ENCODE results near the gene SHH. TPM values are rescaled to one million over a fixed set of nuclear protein-coding genes. Genes with fewer than 3 reads are reported as not detected.

SHH gene
- total RNA-seq, 3 donors from 2014 or later: 2.4 to 9.6 (median 6.6) TPM

- TF ChIP-seq, protein P1, sequence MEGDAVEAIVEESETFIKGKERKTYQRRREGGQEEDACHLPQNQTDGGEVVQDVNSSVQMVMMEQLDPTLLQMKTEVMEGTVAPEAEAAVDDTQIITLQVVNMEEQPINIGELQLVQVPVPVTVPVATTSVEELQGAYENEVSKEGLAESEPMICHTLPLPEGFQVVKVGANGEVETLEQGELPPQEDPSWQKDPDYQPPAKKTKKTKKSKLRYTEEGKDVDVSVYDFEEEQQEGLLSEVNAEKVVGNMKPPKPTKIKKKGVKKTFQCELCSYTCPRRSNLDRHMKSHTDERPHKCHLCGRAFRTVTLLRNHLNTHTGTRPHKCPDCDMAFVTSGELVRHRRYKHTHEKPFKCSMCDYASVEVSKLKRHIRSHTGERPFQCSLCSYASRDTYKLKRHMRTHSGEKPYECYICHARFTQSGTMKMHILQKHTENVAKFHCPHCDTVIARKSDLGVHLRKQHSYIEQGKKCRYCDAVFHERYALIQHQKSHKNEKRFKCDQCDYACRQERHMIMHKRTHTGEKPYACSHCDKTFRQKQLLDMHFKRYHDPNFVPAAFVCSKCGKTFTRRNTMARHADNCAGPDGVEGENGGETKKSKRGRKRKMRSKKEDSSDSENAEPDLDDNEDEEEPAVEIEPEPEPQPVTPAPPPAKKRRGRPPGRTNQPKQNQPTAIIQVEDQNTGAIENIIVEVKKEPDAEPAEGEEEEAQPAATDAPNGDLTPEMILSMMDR (IDR thresholded peaks at IDR 0.05): no peak
- no peaks in the 10 kb centered on the region for H3K9me3 ChIP-seq
- intact Hi-C loops (cut with DNase I, micrococcal nuclease): no loop called here
- DNase-seq (no peak), ATAC-seq (no peak)
- H3K4me1 ChIP-seq (ENCODE audit: low read depth): peaks cover 4% of the 10 kb centered on the region
- no peak overlapping the region for H3K4me3 ChIP-seq
- peaks cover 3% of the 10 kb centered on the region for H3K36me3 ChIP-seq (ENCODE audit: low read depth)
Measured at GRCh38 chr7:155782466-155782865, 29.8 kb downstream of the SHH start.

DNA sequence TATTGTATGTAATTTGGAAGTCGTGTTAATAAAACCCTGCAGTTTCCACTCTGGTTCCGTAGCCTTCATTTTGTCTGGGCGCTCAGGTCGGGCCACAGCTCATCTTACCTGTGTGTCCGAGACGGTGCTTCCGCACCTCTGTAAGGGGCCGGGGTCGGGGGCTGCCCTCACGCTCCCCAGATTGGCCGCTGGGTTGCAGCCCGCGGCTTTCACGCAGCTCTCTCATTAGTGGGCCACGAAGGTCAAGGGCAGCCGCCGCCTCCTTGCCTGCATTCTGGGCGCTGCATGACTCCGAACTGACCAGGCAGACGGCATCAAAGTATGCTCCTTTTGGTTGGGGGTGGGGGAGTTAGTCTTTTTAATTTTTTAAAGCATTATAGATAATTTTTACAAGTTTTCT, 30.8 kb downstream of the SHH start:
- no peaks in the 10 kb centered on the region for H3K9me3 ChIP-seq
- peaks cover 3% of the 10 kb centered on the region for H3K36me3 ChIP-seq (ENCODE audit: low read depth)
- H3K4me3 ChIP-seq: no peak overlapping the region
- H3K4me1 ChIP-seq (ENCODE audit: low read depth): no peaks in the 10 kb centered on the region
- intact Hi-C loops (cut with DNase I, micrococcal nuclease): no loop called here
- no peak for ATAC-seq
- no peak for DNase-seq
- TF ChIP-seq, protein P1 (IDR thresholded peaks at IDR 0.05): no peak

DNA sequence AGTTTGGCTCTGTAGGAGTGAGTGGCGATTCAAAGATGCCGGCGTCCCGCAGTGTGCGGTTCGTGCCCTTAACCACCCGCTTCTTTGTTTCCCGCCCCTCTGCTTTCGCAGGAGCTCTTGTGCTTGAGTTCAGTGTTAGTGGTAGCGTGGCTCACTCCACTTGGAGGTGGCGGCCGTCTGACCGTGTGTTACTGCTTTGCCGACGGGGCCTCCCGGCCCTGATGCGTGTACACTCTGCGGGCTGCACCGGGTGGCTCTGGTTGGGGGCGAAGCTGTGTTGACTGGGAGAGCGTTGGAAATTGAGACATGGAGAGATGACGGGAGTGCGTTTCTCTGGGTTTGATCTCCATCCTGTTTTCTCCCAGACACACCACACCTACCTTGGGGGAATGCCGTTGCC, 31.4 kb downstream of the SHH start:
- ATAC-seq (no peak), DNase-seq (no peak)
- H3K9me3 ChIP-seq: no peaks in the 10 kb centered on the region
- TF ChIP-seq, protein P1 (IDR thresholded peaks at IDR 0.05): no peak
- H3K4me1 ChIP-seq (ENCODE audit: low read depth): no peaks in the 10 kb centered on the region
- H3K36me3 ChIP-seq (ENCODE audit: low read depth): peaks cover 3% of the 10 kb centered on the region
- intact Hi-C loops (cut with DNase I, micrococcal nuclease): no loop called here
- H3K4me3 ChIP-seq: no peak overlapping the region

- H3K4me1 ChIP-seq (ENCODE audit: low read depth): no peaks in the 10 kb centered on the region
- ATAC-seq (no peak), DNase-seq (no peak)
- no peak overlapping the region for H3K4me3 ChIP-seq
- H3K9me3 ChIP-seq: no peaks in the 10 kb centered on the region
- intact Hi-C loops (cut with DNase I, micrococcal nuclease): no loop called here
- TF ChIP-seq, protein P1 (IDR thresholded peaks at IDR 0.05): no peak
- H3K36me3 ChIP-seq (ENCODE audit: low read depth): peaks cover 3% of the 10 kb centered on the region
Measured at GRCh38 chr7:155778349-155778748, 33.9 kb downstream of the SHH start.

GRCh38 chr7:155776606-155777005, 35.7 kb downstream of the SHH start:
- H3K4me1 ChIP-seq (ENCODE audit: low read depth): no peaks in the 10 kb centered on the region
- no peaks in the 10 kb centered on the region for H3K9me3 ChIP-seq
- DNase-seq (no peak), ATAC-seq (no peak)
- intact Hi-C loops (cut with DNase I, micrococcal nuclease): no loop called here
- H3K4me3 ChIP-seq: no peak overlapping the region
- peaks cover 3% of the 10 kb centered on the region for H3K36me3 ChIP-seq (ENCODE audit: low read depth)
- TF ChIP-seq, protein P1 (IDR thresholded peaks at IDR 0.05): no peak

- ATAC-seq: no peak
- intact Hi-C loops (cut with DNase I, micrococcal nuclease): no loop called here
- Histone ChIP-seq H3K36me3 (ENCODE audit: low read depth) (no peaks in the 10 kb centered on the region), H3K4me1 (ENCODE audit: low read depth) (no peaks in the 10 kb centered on the region), H3K9me3 (no peaks in the 10 kb centered on the region), H3K4me3 (no peak overlapping the region)
- TF ChIP-seq, protein P1 (IDR thresholded peaks at IDR 0.05): no peak
- no peak for DNase-seq
Measured at GRCh38 chr7:155775691-155776090, 36.6 kb downstream of the SHH start.

All from mucosa of descending colon (tissue), 3 donors.